ENCODE results near the gene EXOSC1.
"Not testable (repeated sequence)": the region's sequence is repeated elsewhere in the genome, so short reads cannot be mapped to it uniquely, and the experiment has no call there.

EXOSC1 gene

GRCh38 chr10:97445722-97446639 is at the start of gene EXOSC1, which contains the start of gene ZDHHC16:
Gene EXOSC1, minus strand, starts transcription at chr10:97446006. Its CDS starts 21 bp downstream, at chr10:97445985.
Gene ZDHHC16, plus strand, starts transcription at chr10:97446175. Its CDS starts 5,501 bp downstream, at chr10:97451676.
- peak; percentile 98 for DNase-seq

GRCh38 chr10:97494863-97495506 is 49.2 kb upstream of the EXOSC1 start:
- DNase-seq = peak; percentile 12

- no peak for DNase-seq
Observed at GRCh38 chr10:97494151-97494550, 48.3 kb upstream of the EXOSC1 start.

- DNase-seq = peak; percentile 14
Observed at GRCh38 chr10:97490592-97490991, 44.8 kb upstream of the EXOSC1 start.

- DNase-seq = no peak
Observed at GRCh38 chr10:97485647-97486281, 40.0 kb upstream of the EXOSC1 start.

- no peak for DNase-seq
Observed at GRCh38 chr10:97483921-97484320, 38.1 kb upstream of the EXOSC1 start.

- DNase-seq = no peak
Observed at GRCh38 chr10:97483506-97483905, 37.7 kb upstream of the EXOSC1 start.

- DNase-seq = no peak
Observed at GRCh38 chr10:97482381-97482780, 36.6 kb upstream of the EXOSC1 start.

GRCh38 chr10:97481071-97481470 is 35.3 kb upstream of the EXOSC1 start:
- DNase-seq = no peak

GRCh38 chr10:97479939-97480338 is 34.1 kb upstream of the EXOSC1 start:
- DNase-seq = no peak

- DNase-seq = not testable (repeated sequence)
Observed at GRCh38 chr10:97479410-97479809, 33.6 kb upstream of the EXOSC1 start.

GRCh38 chr10:97475936-97476594 is 30.3 kb upstream of the EXOSC1 start:
- DNase-seq = no peak

GRCh38 chr10:97474918-97475317 is 29.1 kb upstream of the EXOSC1 start:
- no peak for DNase-seq

- not testable (repeated sequence) for DNase-seq
Observed at GRCh38 chr10:97468781-97469180, 23.0 kb upstream of the EXOSC1 start.

- no peak for DNase-seq
Observed at GRCh38 chr10:97468162-97468561, 22.4 kb upstream of the EXOSC1 start.

GRCh38 chr10:97466755-97467154 is 20.9 kb upstream of the EXOSC1 start:
- no peak for DNase-seq

GRCh38 chr10:97465982-97466381 is 20.2 kb upstream of the EXOSC1 start:
- no peak for DNase-seq

GRCh38 chr10:97464226-97464625 is 18.4 kb upstream of the EXOSC1 start:
- no peak for DNase-seq

GRCh38 chr10:97463363-97464132 is 17.7 kb upstream of the EXOSC1 start:
- DNase-seq = peak; percentile 48

- DNase-seq = no peak
Observed at GRCh38 chr10:97462309-97462708, 16.5 kb upstream of the EXOSC1 start.

- DNase-seq = no peak
Observed at GRCh38 chr10:97459933-97460332, 14.1 kb upstream of the EXOSC1 start.

- no peak for DNase-seq
Observed at GRCh38 chr10:97459111-97459510, 13.3 kb upstream of the EXOSC1 start.

Data from activated CD4-positive, alpha-beta T cell treated with anti-CD3 and anti-CD28 coated beads, Interleukin-2, amount 50 U/mL, for 16 hours (primary cell).